Nephron (organoid): ENCODE results near the gene PGD.
"Not testable (repeated sequence)": the region's sequence is repeated elsewhere in the genome, so short reads cannot be mapped to it uniquely, and the experiment has no call there.

Experiments
- H3K27ac Mint-ChIP-seq, 3 experiments: 2 replicates each; pipeline ENCODE4 v1.8.0; 2020; ENCODE audit warnings: mixed read lengths in 3 of 3, mild to moderate bottlenecking in 2 of 3, moderate library complexity in 1 of 3
- H3K27me3 Mint-ChIP-seq: 2 replicates; pipeline ENCODE4 v1.8.0; 2021; ENCODE audit warnings: low read depth, mild to moderate bottlenecking, moderate library complexity, mixed read lengths
- H3K36me3 Mint-ChIP-seq: 2 replicates; pipeline ENCODE4 v1.8.0; 2020; ENCODE audit warnings: low read depth, mixed read lengths
- H3K4me1 Mint-ChIP-seq: 2 replicates; pipeline ENCODE4 v1.8.0; 2020; ENCODE audit warnings: mixed read lengths
- H3K4me3 Mint-ChIP-seq, 3 experiments: 2 replicates each; pipeline ENCODE4 v1.8.0; 2020; ENCODE audit warnings: mild to moderate bottlenecking in 3 of 3, mixed read lengths in 3 of 3, moderate library complexity in 2 of 3
- H3K9me3 Mint-ChIP-seq: 2 replicates; pipeline ENCODE4 v1.8.0; 2020; ENCODE audit warnings: mixed read lengths
- TF ChIP-seq, protein P1 (sequence below), 3 experiments: fragments of 200-600 bp; sonication (generic); IDR thresholded peaks; one replicate each; pipeline ENCODE4 v1.5.0; 2021; ENCODE audit warnings: antibody characterized with exemption in 3 of 3; ENCODE audit not compliant: unreplicated experiment in 3 of 3

Gene PGD

DNA sequence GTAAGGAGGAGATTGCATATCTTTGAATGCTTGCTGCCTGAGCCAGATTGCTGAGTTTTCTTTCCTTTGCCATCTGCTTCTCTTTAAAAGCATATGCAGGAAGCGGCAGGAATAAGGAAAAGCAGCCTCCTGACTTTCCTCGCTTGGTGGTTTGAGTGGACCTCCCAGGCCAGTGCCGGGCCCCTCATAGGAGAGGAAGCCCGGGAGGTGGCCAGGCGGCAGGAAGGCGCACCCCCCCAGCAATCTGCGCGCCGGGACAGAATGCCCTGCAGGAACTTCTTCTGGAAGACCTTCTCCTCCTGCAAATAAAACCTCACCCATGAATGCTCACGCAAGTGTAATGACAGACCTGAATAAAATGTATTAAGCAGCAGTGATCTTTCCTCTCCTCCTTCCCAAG, 52.4 kb downstream of the PGD start:
- Mint-ChIP-seq H3K4me1 (peaks cover 23% of the 10 kb centered on the region), H3K27me3 (no peaks in the 10 kb centered on the region), H3K36me3 (peaks cover 13% of the 10 kb centered on the region), H3K4me3 (peak overlapping the region; percentile 3 to 26 (median 8)), H3K9me3 (no peaks in the 10 kb centered on the region), H3K27ac (peak overlapping the region; percentile 64 to 86 (median 77))
- TF ChIP-seq, protein P1, sequence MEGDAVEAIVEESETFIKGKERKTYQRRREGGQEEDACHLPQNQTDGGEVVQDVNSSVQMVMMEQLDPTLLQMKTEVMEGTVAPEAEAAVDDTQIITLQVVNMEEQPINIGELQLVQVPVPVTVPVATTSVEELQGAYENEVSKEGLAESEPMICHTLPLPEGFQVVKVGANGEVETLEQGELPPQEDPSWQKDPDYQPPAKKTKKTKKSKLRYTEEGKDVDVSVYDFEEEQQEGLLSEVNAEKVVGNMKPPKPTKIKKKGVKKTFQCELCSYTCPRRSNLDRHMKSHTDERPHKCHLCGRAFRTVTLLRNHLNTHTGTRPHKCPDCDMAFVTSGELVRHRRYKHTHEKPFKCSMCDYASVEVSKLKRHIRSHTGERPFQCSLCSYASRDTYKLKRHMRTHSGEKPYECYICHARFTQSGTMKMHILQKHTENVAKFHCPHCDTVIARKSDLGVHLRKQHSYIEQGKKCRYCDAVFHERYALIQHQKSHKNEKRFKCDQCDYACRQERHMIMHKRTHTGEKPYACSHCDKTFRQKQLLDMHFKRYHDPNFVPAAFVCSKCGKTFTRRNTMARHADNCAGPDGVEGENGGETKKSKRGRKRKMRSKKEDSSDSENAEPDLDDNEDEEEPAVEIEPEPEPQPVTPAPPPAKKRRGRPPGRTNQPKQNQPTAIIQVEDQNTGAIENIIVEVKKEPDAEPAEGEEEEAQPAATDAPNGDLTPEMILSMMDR (IDR thresholded peaks at IDR 0.05; ENCODE audit: unreplicated experiment in 3 of 3): no peak

DNA sequence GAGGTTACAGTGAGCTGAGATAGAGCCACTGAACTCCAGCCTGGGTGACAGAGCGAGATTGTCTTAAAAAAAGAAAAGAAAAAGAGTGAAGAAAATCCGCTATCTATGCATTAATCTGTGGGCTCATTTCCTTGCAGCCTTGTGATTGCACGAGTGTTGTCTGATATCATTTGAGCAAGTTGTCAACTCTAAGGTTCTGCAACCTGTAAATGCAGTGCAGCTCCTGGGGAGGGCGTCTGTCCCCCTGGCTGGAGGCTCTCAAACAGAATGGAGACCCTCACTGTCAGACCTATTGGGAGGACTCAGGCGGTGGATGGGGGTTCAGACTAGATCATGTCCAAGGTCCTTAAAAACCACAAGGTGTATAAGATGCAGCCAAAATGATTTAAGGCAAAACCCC, 57.2 kb downstream of the PGD start:
- peak overlapping the region in 1 of 3 experiments; percentile 29 for H3K27ac Mint-ChIP-seq
- peaks cover 13% of the 10 kb centered on the region for H3K4me1 Mint-ChIP-seq
- no peaks in the 10 kb centered on the region for H3K9me3 Mint-ChIP-seq
- peaks cover 22% of the 10 kb centered on the region for H3K36me3 Mint-ChIP-seq
- no peaks in the 10 kb centered on the region for H3K27me3 Mint-ChIP-seq
- TF ChIP-seq, protein P1 (IDR thresholded peaks at IDR 0.05; ENCODE audit: unreplicated experiment in 3 of 3): no peak
- no peak overlapping the region for H3K4me3 Mint-ChIP-seq

DNA sequence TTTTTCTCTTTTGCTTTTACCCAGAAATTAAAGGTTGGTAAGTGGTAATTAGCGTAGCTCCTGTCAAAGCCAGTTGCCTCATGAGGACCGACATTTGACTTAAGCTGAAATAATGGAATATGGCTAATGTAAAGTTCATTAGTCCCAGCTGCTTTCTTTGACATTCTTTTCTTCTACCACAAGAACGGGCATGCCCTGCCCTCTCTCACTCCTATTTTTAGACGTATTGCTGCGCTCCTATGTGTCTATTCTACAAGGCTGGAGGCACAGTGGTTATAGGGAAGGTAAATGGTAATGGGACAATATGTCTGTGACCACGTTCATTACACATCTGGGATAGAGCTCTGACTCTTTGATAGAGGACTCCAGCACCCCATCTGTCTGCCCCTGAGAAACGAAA, 57.8 kb downstream of the PGD start:
- Mint-ChIP-seq H3K27ac (peak overlapping the region in 2 of 3 experiments; percentile 52 to 65), H3K4me1 (peaks cover 7% of the 10 kb centered on the region), H3K9me3 (no peaks in the 10 kb centered on the region), H3K27me3 (no peaks in the 10 kb centered on the region), H3K36me3 (peaks cover 28% of the 10 kb centered on the region), H3K4me3 (no peak overlapping the region)
- TF ChIP-seq, protein P1 (IDR thresholded peaks at IDR 0.05; ENCODE audit: unreplicated experiment in 3 of 3): no peak

DNA sequence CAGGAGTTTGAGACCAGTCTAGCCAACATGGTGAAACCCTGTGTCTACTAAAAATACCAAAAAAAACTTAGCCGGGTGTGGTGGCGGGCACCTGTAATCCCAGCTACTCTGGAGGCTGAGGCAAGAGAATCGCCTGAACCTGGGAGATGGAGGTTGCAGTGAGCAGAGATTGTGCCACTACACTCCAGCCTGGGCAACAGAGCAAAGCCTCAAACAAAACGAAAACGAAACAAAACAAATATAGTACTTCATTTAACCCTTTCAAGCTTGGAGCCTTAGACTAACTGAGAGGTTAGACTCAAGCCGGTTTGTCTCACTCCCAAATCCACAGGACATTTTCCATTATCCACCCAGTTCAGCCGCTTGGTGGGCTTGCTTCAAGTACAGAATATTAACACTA, 58.6 kb downstream of the PGD start:
- H3K4me3 Mint-ChIP-seq, H3K27ac Mint-ChIP-seq, H3K9me3 Mint-ChIP-seq, H3K4me1 Mint-ChIP-seq, H3K27me3 Mint-ChIP-seq: not testable (repeated sequence)
- peaks cover 33% of the 10 kb centered on the region for H3K36me3 Mint-ChIP-seq

DNA sequence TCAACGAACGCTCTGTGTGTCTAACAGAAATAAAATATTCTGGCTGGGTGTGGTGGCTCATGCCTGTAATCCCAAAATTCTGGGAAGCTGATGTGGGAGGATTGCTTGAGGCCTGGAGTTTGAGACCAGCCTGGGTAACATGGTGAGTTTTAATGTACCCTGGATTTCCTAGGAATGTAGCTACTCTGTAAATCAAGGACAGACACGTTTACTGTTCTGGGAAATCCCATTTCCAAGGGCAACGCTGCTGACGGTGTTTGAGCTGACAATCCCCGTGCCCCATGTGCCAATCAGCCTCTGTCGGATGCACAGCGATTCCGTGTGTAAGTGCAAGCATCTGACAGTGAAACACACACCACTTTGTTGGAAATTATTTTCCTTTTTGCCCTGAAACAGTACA, 59.0 kb downstream of the PGD start:
- H3K36me3 Mint-ChIP-seq: peaks cover 37% of the 10 kb centered on the region
- H3K27me3 Mint-ChIP-seq: no peaks in the 10 kb centered on the region
- TF ChIP-seq, protein P1 (IDR thresholded peaks at IDR 0.05; ENCODE audit: unreplicated experiment in 3 of 3): no peak
- H3K27ac Mint-ChIP-seq: no peak overlapping the region
- no peak overlapping the region for H3K4me3 Mint-ChIP-seq
- H3K9me3 Mint-ChIP-seq: no peaks in the 10 kb centered on the region
- H3K4me1 Mint-ChIP-seq: peaks cover 6% of the 10 kb centered on the region

DNA sequence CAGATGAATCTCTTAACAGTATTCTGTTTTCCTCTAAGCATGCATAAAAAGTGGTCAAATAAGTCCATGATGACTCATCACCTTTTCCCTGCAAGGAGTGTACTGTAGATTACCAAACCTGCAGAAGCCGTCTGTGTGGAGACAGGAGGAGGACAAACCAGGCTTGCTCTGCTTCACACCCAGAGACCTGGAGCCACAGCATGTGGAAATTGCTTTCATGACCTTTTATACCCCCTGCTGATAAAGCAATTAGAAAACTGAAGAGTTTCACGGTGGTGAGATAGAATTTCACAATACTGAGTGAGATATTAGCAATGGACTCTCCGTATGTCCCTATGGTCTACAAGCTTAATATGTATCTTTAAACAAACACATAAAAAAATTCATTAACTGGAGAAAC, 60.3 kb downstream of the PGD start:
- TF ChIP-seq, protein P1 (IDR thresholded peaks at IDR 0.05; ENCODE audit: unreplicated experiment in 3 of 3): no peak
- no peak overlapping the region for H3K4me3 Mint-ChIP-seq
- H3K9me3 Mint-ChIP-seq: no peaks in the 10 kb centered on the region
- H3K36me3 Mint-ChIP-seq: peaks cover 44% of the 10 kb centered on the region
- peaks cover 6% of the 10 kb centered on the region for H3K4me1 Mint-ChIP-seq
- H3K27ac Mint-ChIP-seq: peak overlapping the region in 1 of 3 experiments; percentile 21
- no peaks in the 10 kb centered on the region for H3K27me3 Mint-ChIP-seq
